Erythroblast (primary cell): ENCODE data around the gene OR8U1.
"Not testable (repeated sequence)": the region's sequence is repeated elsewhere in the genome, so short reads cannot be mapped to it uniquely, and the experiment has no call there.

Source experiments
- DNase-seq, 2 experiments: peaks; one replicate each; lab custom pipeline; 2025; lab: John Stamatoyannopoulos, UW
- GATA1 ChIP-seq: IDR thresholded peaks from 2 replicates; pipeline ENCODE4 v1.6.1; 2011; ENCODE audit warnings: low read depth, mild to moderate bottlenecking, control low read depth, low read length, moderate library complexity
- POLR2A ChIP-seq: IDR thresholded peaks from 2 replicates; pipeline ENCODE4 v1.6.1; 2011; ENCODE audit warnings: mild to moderate bottlenecking, low read length

Gene OR8U1

GRCh38 chr11:56375324-56375723 lies at the start of gene OR8U1:
TSS of gene OR8U1 (plus strand) at chr11:56375624. CDS start at chr11:56375624, 0 bp downstream.
- no peak for TF ChIP-seq POLR2A
- DNase-seq = no peak

GRCh38 chr11:56331861-56332491 lies 43.4 kb upstream of the OR8U1 start:
- no peak for TF ChIP-seq GATA1
- TF ChIP-seq POLR2A = no peak
- DNase-seq = no peak

GRCh38 chr11:56333156-56333555 lies 42.3 kb upstream of the OR8U1 start:
- TF ChIP-seq POLR2A (no peak), GATA1 (no peak)
- no peak for DNase-seq

GRCh38 chr11:56340289-56340688 lies 35.1 kb upstream of the OR8U1 start:
- no peak for TF ChIP-seq GATA1
- no peak for TF ChIP-seq POLR2A
- no peak for DNase-seq

GRCh38 chr11:56345739-56346138 lies 29.7 kb upstream of the OR8U1 start, which contains the start of gene OR8K1:
TSS of gene OR8K1 (plus strand) at chr11:56346039. CDS start at chr11:56346039, 0 bp downstream.
- no peak for TF ChIP-seq POLR2A
- no peak for TF ChIP-seq GATA1
- no peak for DNase-seq

- no peak for TF ChIP-seq GATA1
- TF ChIP-seq POLR2A = no peak
Measured at GRCh38 chr11:56353991-56354390, 21.4 kb upstream of the OR8U1 start, which contains the start of gene OR8J1. TSS of gene OR8J1 (plus strand) at chr11:56354291. CDS start at chr11:56360247, 5,956 bp downstream.

GRCh38 chr11:56380120-56380519 lies 4.7 kb downstream of the OR8U1 start:
- TF ChIP-seq POLR2A = no peak
- TF ChIP-seq GATA1 = no peak

More at GRCh38 chr11:56353991-56354390, 21.4 kb upstream of the OR8U1 start, which contains the start of gene OR8J1:
- no peak for DNase-seq

GRCh38 chr11:56394381-56394780 lies 19.0 kb downstream of the OR8U1 start:
- DNase-seq = no peak
- no peak for TF ChIP-seq POLR2A

More at GRCh38 chr11:56380120-56380519, 4.7 kb downstream of the OR8U1 start:
- no peak for DNase-seq

- no peak for DNase-seq
- TF ChIP-seq GATA1 (no peak), POLR2A (no peak)
Measured at GRCh38 chr11:56396047-56396446, 20.6 kb downstream of the OR8U1 start.

GRCh38 chr11:56401858-56402461 lies 26.5 kb downstream of the OR8U1 start:
- not testable (repeated sequence) for DNase-seq

GRCh38 chr11:56404393-56404792 lies 29.0 kb downstream of the OR8U1 start:
- DNase-seq = no peak
- TF ChIP-seq POLR2A (no peak), GATA1 (no peak)

- DNase-seq = no peak
- no peak for TF ChIP-seq POLR2A
- no peak for TF ChIP-seq GATA1
Measured at GRCh38 chr11:56410801-56411200, 35.4 kb downstream of the OR8U1 start.

- TF ChIP-seq POLR2A (no peak), GATA1 (no peak)
- DNase-seq = no peak
Measured at GRCh38 chr11:56412396-56412795, 37.0 kb downstream of the OR8U1 start, which contains the start of gene OR5AL1. TSS of gene OR5AL1 (plus strand) at chr11:56412696.
